C4-2B (cell line): Measurements from ENCODE around the gene MS4A15.

Experiments used
- ZFX ChIP-seq: fragments of 450-650 bp; IDR thresholded peaks from 2 replicates; pipeline ENCODE4 v1.6.1; 2017
- TF ChIP-seq, protein P1 (sequence below): fragments of 450-650 bp; conservative IDR thresholded peaks from 2 replicates; pipeline ENCODE4 v1.5.1; 2017; ENCODE audit warnings: mild to moderate bottlenecking

DNA sequence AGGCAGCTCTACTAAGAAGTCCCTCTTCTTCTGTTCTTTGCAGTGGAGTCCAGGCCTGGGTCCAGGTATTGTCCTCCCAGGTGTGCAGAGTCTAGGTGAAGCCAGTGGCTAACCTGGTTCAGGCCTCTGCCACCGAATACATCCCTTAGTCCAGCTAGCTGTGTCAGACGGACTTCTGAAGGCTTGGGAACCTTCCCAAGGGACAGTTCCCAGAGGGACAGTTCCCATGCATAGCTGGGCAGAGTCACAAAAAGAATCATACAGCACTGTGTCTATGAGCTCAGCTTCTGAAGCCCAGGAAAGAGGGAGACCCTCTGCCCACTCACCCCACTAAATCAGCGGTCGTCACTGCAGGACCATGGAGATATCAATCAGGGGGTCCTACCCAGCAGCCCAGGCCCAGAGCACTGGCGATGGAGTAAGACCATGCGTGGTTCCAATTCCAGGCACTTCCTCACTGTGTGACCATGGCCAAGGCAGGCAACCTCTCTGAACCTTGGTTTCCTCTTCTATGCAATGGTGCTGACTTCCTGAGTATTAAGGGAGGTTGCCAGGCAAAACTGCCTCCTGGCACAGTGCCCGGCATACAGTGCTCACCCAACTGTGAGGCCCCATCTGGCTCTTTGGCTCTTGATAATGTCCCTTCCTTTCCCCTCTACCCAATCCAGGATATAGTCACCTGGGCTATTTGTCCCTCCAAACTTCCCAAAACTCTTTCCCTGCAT lies 31.9 kb downstream of the MS4A15 start:
- TF ChIP-seq, protein P1, sequence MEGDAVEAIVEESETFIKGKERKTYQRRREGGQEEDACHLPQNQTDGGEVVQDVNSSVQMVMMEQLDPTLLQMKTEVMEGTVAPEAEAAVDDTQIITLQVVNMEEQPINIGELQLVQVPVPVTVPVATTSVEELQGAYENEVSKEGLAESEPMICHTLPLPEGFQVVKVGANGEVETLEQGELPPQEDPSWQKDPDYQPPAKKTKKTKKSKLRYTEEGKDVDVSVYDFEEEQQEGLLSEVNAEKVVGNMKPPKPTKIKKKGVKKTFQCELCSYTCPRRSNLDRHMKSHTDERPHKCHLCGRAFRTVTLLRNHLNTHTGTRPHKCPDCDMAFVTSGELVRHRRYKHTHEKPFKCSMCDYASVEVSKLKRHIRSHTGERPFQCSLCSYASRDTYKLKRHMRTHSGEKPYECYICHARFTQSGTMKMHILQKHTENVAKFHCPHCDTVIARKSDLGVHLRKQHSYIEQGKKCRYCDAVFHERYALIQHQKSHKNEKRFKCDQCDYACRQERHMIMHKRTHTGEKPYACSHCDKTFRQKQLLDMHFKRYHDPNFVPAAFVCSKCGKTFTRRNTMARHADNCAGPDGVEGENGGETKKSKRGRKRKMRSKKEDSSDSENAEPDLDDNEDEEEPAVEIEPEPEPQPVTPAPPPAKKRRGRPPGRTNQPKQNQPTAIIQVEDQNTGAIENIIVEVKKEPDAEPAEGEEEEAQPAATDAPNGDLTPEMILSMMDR: no peak
- TF ChIP-seq ZFX: no peak
